B cell (primary cell): ENCODE measurements around the gene MMP21. TPM values are rescaled to one million over a fixed set of nuclear protein-coding genes. Genes with fewer than 3 reads are reported as not detected.

ENCODE experiments used
- ATAC-seq: fragments of 200-7000 bp; cut with Tn5 transposase; one replicate; pipeline ENCODE4 v1.10.0; 2021; ENCODE audit warnings: low read depth, mild to moderate bottlenecking, moderate number of reproducible peaks, moderate library complexity
- CTCF ChIA-PET: fragments of 350-600 bp; sonication (Branson Sonifier 250); formaldehyde crosslinking; loops from one replicate; lab custom pipeline; 2021; ENCODE audit warnings: antibody characterized with exemption, inconsistent platforms; lab: Charles Lee
- POLR2A ChIA-PET: fragments of 350-600 bp; sonication (Branson Sonifier 250); formaldehyde crosslinking; loops from one replicate; lab custom pipeline; 2021; ENCODE audit warnings: antibody characterized with exemption; lab: Charles Lee
- DNase-seq: peaks from one replicate; pipeline ENCODE4 v3.0.0; 2013
- H2AFZ ChIP-seq: 2 replicates; pipeline ENCODE4 v1.6.1; 2012; ENCODE audit warnings: mild to moderate bottlenecking, low read depth, low read length; ENCODE audit not compliant: insufficient read depth, poor library complexity, severe bottlenecking
- H3K27ac ChIP-seq, 2 donors: 1 replicate in 1 of 2; 2 replicates in 1 of 2; pipeline ENCODE4 v1.5.1; 2012 to 2013; ENCODE audit warnings: low read length in 2 of 2, mild to moderate bottlenecking in 2 of 2, moderate library complexity in 1 of 2
- H3K27me3 ChIP-seq, 4 experiments: fragments of 200-600 bp in 1 of 4; sonication (generic) in 1 of 4; replicated peaks in 1 of 4; 1 replicate in 2 of 4; 2 replicates in 2 of 4; pipeline versions ENCODE4 v1.6.1 to v1.7.0; 2013 to 2016; ENCODE audit warnings: low read length in 3 of 4, mild to moderate bottlenecking in 2 of 4, mixed read lengths in 1 of 4, moderate library complexity in 1 of 4; ENCODE audit not compliant: insufficient read depth in 4 of 4, control insufficient read depth in 3 of 4; ENCODE audit errors: control extremely low read depth in 1 of 4
- H3K36me3 ChIP-seq, 2 experiments: replicated peaks in 1 of 2; 1 replicate in 1 of 2; 2 replicates in 1 of 2; pipeline versions ENCODE4 v1.6.1 to v1.7.1; 2013; ENCODE audit warnings: low read length in 1 of 2; ENCODE audit not compliant: insufficient read depth in 2 of 2, control insufficient read depth in 1 of 2; ENCODE audit errors: control extremely low read depth in 1 of 2, extremely low read depth in 1 of 2
- H3K4me1 ChIP-seq, 2 donors: fragments of 200-600 bp in 1 of 2; sonication (generic) in 1 of 2; 1 replicate in 1 of 2; 2 replicates in 1 of 2; pipeline versions ENCODE4 v1.5.1 to v1.6.1; 2013 to 2017; ENCODE audit warnings: low read length in 2 of 2; ENCODE audit not compliant: control insufficient read depth in 2 of 2, insufficient read depth in 2 of 2
- H3K4me2 ChIP-seq: replicated peaks from 2 replicates; pipeline ENCODE3; 2012; ENCODE audit warnings: mild to moderate bottlenecking, low read depth, low read length; ENCODE audit not compliant: poor library complexity, severe bottlenecking
- H3K4me3 ChIP-seq, 5 experiments: fragments of 200-600 bp in 1 of 5; sonication (generic) in 1 of 5; 1 replicate in 3 of 5; 2 replicates in 2 of 5; pipeline versions ENCODE4 v1.5.1 to v1.7.0; 2011 to 2016; ENCODE audit warnings: low read length in 4 of 5, mild to moderate bottlenecking in 4 of 5, low read depth in 2 of 5, control low read depth in 1 of 5, moderate library complexity in 1 of 5; ENCODE audit not compliant: insufficient read depth in 1 of 5; ENCODE audit errors: control extremely low read depth in 1 of 5, extremely low read depth in 1 of 5
- H3K79me2 ChIP-seq: fragments of 200-600 bp; sonication (generic); one replicate; pipeline ENCODE4 v1.6.0; 2016; ENCODE audit warnings: low read length; ENCODE audit not compliant: control insufficient read depth, insufficient read depth
- H3K9ac ChIP-seq: fragments of 200-600 bp; sonication (generic); 2 replicates; pipeline ENCODE4 v1.6.1; 2017; ENCODE audit warnings: mild to moderate bottlenecking, low read length, moderate library complexity
- H3K9me3 ChIP-seq, 3 donors: one replicate each; pipeline versions ENCODE4 v1.6.1 to v1.7.1; 2013; ENCODE audit warnings: low read length in 2 of 3; ENCODE audit not compliant: control insufficient read depth in 2 of 3, insufficient read depth in 1 of 3; ENCODE audit errors: control extremely low read depth in 1 of 3
- H4K20me1 ChIP-seq: 2 replicates; pipeline ENCODE4 v1.6.0; 2012; ENCODE audit warnings: mild to moderate bottlenecking, low read length; ENCODE audit not compliant: insufficient read depth, control insufficient read depth, poor library complexity, severe bottlenecking
- H3K27ac Mint-ChIP-seq: one replicate; pipeline ENCODE4 v1.8.0; 2021; ENCODE audit warnings: mixed read lengths
- H3K27me3 Mint-ChIP-seq: one replicate; pipeline ENCODE4 v1.8.0; 2021; ENCODE audit warnings: mixed read lengths
- H3K4me1 Mint-ChIP-seq: one replicate; pipeline ENCODE4 v1.8.0; 2021; ENCODE audit warnings: mixed read lengths
- H3K4me3 Mint-ChIP-seq: one replicate; pipeline ENCODE4 v1.8.0; 2021; ENCODE audit warnings: mixed read lengths
- H3K9me3 Mint-ChIP-seq: one replicate; pipeline ENCODE4 v1.8.0; 2022; ENCODE audit warnings: mixed read lengths; ENCODE audit not compliant: insufficient read depth
- EZH2 ChIP-seq: IDR thresholded peaks from 2 replicates; pipeline ENCODE4 v1.6.1; 2012; ENCODE audit warnings: borderline replicate concordance, low read depth, mild to moderate bottlenecking, moderate library complexity, low read length; ENCODE audit not compliant: insufficient read depth, poor library complexity, severe bottlenecking
- WGBS: methylation state at CpG from one replicate; pipeline ENCODE4 v1.1.5; 2013; ENCODE audit warnings: missing lambda C conversion rate; ENCODE audit not compliant: insufficient coverage; 5-methylcytosine and 5-hydroxymethylcytosine counted together
- intact Hi-C: fragments of 100-400 bp; cut with micrococcal nuclease; formaldehyde crosslinking; loops from one replicate; pipeline ENCODE4 v1.10.0; 2022
- polyA plus RNA-seq: library from polyadenylated mRNA; depleted of rRNA; stranded (reverse); fragments of >200 nt; gene quantifications from 2 replicates; pipeline ENCODE4 v1.2.3, GENCODE V29; 2012
- total RNA-seq, 2 donors: library from RNA; stranded (reverse); fragments of 120-200 nt in 1 of 2; gene quantifications; 1 replicate in 1 of 2; 2 replicates in 1 of 2; pipeline versions ENCODE4 v1.2.3 to v1.2.4, GENCODE V29; 2013 to 2022
- TF ChIP-seq, protein P1 (sequence below): fragments of 200-600 bp; IDR thresholded peaks from one replicate; pipeline ENCODE4 v1.8.0; 2022; ENCODE audit warnings: antibody characterized with exemption, mild to moderate bottlenecking

Gene MMP21
- total and polyA plus RNA-seq, 2 donors (not counting 1 experiment from before 2014, with no cell fraction given): 0.15 to 0.18 TPM

- no peak overlapping the region for H3K4me2 ChIP-seq
- H3K4me1 ChIP-seq: no peaks in the 10 kb centered on the region
- no peaks in the 10 kb centered on the region for H3K9me3 Mint-ChIP-seq
- H3K27me3 ChIP-seq: no peaks in the 10 kb centered on the region
- WGBS: 97% methylated on average over 11 of the region's 11 CpGs
- H3K4me3 Mint-ChIP-seq: no peak overlapping the region
- H3K27ac Mint-ChIP-seq: no peak overlapping the region
- H4K20me1 ChIP-seq: no peaks in the 10 kb centered on the region
- no peaks in the 10 kb centered on the region for H3K4me1 Mint-ChIP-seq
- H3K27me3 Mint-ChIP-seq: no peaks in the 10 kb centered on the region
- TF ChIP-seq EZH2: no peak
- TF ChIP-seq, protein P1, sequence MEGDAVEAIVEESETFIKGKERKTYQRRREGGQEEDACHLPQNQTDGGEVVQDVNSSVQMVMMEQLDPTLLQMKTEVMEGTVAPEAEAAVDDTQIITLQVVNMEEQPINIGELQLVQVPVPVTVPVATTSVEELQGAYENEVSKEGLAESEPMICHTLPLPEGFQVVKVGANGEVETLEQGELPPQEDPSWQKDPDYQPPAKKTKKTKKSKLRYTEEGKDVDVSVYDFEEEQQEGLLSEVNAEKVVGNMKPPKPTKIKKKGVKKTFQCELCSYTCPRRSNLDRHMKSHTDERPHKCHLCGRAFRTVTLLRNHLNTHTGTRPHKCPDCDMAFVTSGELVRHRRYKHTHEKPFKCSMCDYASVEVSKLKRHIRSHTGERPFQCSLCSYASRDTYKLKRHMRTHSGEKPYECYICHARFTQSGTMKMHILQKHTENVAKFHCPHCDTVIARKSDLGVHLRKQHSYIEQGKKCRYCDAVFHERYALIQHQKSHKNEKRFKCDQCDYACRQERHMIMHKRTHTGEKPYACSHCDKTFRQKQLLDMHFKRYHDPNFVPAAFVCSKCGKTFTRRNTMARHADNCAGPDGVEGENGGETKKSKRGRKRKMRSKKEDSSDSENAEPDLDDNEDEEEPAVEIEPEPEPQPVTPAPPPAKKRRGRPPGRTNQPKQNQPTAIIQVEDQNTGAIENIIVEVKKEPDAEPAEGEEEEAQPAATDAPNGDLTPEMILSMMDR: no peak
- H3K27ac ChIP-seq: no peak overlapping the region
- DNase-seq (no peak), ATAC-seq (no peak)
- peaks cover 1% of the 10 kb centered on the region in 2 experiments for H3K36me3 ChIP-seq
- intact Hi-C loops: no loop called here
- no peak overlapping the region for H3K4me3 ChIP-seq
- H2AFZ ChIP-seq: no peak overlapping the region
- H3K79me2 ChIP-seq: no peaks in the 10 kb centered on the region
- POLR2A ChIA-PET: no interaction called here
- CTCF ChIA-PET: no interaction called here
- H3K9me3 ChIP-seq: no peaks in the 10 kb centered on the region
- no peak overlapping the region for H3K9ac ChIP-seq
These were observed 2.8 kb downstream of the MMP21 start for GRCh38 chr10:125772864-125773180.

GRCh38 chr10:125772112-125772863 lies 3.3 kb downstream of the MMP21 start:
- Mint-ChIP-seq H3K4me3 (no peak overlapping the region), H3K9me3 (no peaks in the 10 kb centered on the region), H3K27ac (no peak overlapping the region), H3K4me1 (no peaks in the 10 kb centered on the region), H3K27me3 (no peaks in the 10 kb centered on the region)
- H3K4me2 ChIP-seq: no peak overlapping the region
- no peak overlapping the region for H2AFZ ChIP-seq
- no peak overlapping the region for H3K4me3 ChIP-seq
- H4K20me1 ChIP-seq: no peaks in the 10 kb centered on the region
- DNase-seq: no peak
- no peak overlapping the region for H3K27ac ChIP-seq
- no peak overlapping the region for H3K9ac ChIP-seq
- TF ChIP-seq, protein P1: no peak
- no peak for TF ChIP-seq EZH2
- no peak for ATAC-seq
- POLR2A ChIA-PET: no interaction called here
- no peaks in the 10 kb centered on the region for H3K79me2 ChIP-seq
- CTCF ChIA-PET: no interaction called here
- 95% methylated on average over 23 of the region's 28 CpGs for WGBS
- H3K27me3 ChIP-seq: no peaks in the 10 kb centered on the region
- no peaks in the 10 kb centered on the region for H3K4me1 ChIP-seq
- peaks cover 1 to 6% of the 10 kb centered on the region in 2 experiments for H3K36me3 ChIP-seq
- intact Hi-C loops: no loop called here
- no peaks in the 10 kb centered on the region for H3K9me3 ChIP-seq
